GM21737 (cell line): ENCODE data around the gene ANKRD50.
A peak's percentile ranks its signal among the peaks of the same experiment; 100 is the strongest.

Experiments
- ATAC-seq: cut with Tn5 transposase; IDR thresholded peaks from one replicate; pipeline ENCODE4 v1.9.1; 2021; ENCODE audit warnings: mild to moderate bottlenecking, moderate library complexity; ENCODE audit not compliant: unreplicated experiment

Gene ANKRD50

GRCh38 chr4:124640022-124640730 is 72.4 kb downstream of the ANKRD50 start:
- no peak for ATAC-seq

- no peak for ATAC-seq
Observed at GRCh38 chr4:124637321-124637720, 75.2 kb downstream of the ANKRD50 start.

- no peak for ATAC-seq
Observed at GRCh38 chr4:124636788-124637187, 75.7 kb downstream of the ANKRD50 start.

DNA sequence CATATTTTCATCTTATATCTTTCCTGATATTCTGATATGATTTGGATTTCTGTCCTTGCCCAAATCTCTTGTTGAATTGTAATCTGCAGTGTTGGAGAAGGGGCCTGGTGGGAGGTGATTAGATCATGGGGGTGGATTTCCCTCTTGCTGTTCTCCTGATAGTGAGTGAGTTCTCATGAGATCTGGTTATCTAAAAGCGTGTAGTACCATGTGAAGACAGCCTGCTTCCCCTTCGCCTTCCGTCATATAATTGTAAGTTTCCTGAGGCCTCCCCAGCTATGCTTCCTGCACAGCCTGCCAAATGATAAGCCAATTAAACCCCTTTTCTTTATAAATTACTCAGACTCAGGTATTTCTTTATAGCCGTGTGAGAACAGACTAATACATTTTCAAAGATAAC is 77.2 kb downstream of the ANKRD50 start:
- no peak for ATAC-seq

DNA sequence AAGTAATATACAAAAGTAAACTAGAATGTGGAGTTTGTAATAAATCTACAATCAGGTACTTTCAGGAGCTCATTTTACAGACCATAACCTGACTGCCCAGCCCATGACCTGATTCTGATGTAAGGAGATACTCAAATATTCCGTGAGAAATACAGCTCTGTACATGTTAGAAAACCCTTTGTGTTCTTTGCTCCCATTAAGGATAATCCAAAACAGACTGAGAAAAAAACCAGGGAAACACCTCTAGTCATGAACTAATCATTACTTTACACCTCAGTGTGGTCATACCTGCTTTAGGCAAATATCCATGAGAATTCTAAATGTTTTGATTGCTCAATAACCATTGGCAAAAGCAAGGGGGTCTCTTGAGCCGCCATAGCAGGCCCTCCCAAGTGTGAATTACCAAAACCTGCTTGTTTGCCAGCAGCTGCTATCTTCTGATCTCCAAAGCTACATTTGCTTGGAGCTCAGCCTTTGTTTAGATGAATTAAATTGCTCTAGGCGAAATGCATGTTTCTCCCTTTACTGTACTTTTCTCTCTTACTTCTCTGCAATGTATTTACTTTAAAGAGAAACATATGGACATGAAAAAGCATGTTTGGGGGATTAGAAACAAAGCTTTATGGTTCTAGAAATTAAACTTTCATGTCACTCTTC is 79.1 kb downstream of the ANKRD50 start:
- ATAC-seq = no peak

DNA sequence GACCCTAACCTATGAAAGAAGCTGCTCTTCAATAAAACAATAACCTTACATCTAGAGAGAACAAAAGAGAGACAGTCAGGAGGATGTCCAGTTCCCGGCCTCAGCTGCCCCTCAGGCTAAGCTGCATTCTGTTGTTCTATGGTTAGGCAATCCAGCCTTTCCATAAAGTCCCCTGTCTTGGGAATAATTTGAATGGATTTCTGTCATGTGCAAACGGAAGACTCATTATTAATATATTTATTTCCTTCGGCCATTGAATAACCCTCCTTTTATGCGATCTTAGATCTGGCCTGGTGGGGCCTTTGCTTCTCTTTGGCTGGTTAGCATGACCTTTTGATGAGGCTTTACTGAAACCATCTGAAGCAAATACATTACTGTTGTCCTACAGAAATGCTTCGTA is 80.1 kb downstream of the ANKRD50 start:
- no peak for ATAC-seq

- peak; percentile 69 for ATAC-seq
Observed at GRCh38 chr4:124631760-124632159, 80.8 kb downstream of the ANKRD50 start.

GRCh38 chr4:124629681-124630080 is 82.9 kb downstream of the ANKRD50 start:
- no peak for ATAC-seq
